Measurements from ENCODE around the gene MPST. TPM values are rescaled to one million over a fixed set of nuclear protein-coding genes. Genes with fewer than 3 reads are reported as not detected.
A peak's percentile ranks its signal among the peaks of the same experiment; 100 is the strongest.

MPST gene
- total and polyA plus RNA-seq, 2 donors from 2014 or later: 44.4 to 167 TPM

DNA sequence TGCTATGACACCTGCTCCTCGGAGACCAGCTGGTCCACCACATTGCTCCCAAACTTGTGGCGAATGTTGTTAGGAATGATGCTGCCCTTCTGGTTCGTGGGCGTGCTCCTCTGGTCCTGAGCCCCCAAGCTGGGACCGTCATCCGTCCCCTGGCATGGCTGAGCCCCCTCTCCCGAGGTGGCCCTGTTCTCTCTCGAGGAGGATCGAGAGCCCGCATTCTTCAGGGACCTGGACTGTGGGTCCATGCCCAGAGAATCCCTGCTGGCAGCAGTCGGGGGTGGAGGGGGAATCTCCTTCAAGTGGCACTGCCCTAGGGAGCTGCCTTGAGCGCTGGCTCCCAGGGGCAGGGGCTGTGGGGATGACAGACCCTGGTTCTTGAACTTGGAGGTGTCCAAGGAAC lies 17.7 kb upstream of the MPST start:
- Histone ChIP-seq H3K27me3 (ENCODE audit: control insufficient read depth, insufficient read depth, low read length) (no peaks in the 10 kb centered on the region), H3K9me3 (ENCODE audit: control insufficient read depth in 2 of 3, insufficient read depth in 1 of 3, low read length in 3 of 3) (no peaks in the 10 kb centered on the region), H3K36me3 (ENCODE audit: control insufficient read depth in 2 of 3, insufficient read depth in 3 of 3, low read length in 3 of 3) (no peaks in the 10 kb centered on the region), H3K9ac (ENCODE audit: low read length in 3 of 3) (no peak overlapping the region), H3K27ac (ENCODE audit: low read depth in 2 of 2, low read length in 2 of 2) (no peak overlapping the region), H3K4me1 (ENCODE audit: control insufficient read depth in 2 of 3, insufficient read depth in 2 of 3, low read depth in 1 of 3, low read length in 3 of 3) (no peaks in the 10 kb centered on the region), H3K4me3 (ENCODE audit: low read length in 3 of 3) (no peak overlapping the region)
- DNase-seq: peak in 1 of 5 donors; percentile 59
- intact Hi-C loops (cut with DNase I): no loop called here
- TF ChIP-seq, protein P1, sequence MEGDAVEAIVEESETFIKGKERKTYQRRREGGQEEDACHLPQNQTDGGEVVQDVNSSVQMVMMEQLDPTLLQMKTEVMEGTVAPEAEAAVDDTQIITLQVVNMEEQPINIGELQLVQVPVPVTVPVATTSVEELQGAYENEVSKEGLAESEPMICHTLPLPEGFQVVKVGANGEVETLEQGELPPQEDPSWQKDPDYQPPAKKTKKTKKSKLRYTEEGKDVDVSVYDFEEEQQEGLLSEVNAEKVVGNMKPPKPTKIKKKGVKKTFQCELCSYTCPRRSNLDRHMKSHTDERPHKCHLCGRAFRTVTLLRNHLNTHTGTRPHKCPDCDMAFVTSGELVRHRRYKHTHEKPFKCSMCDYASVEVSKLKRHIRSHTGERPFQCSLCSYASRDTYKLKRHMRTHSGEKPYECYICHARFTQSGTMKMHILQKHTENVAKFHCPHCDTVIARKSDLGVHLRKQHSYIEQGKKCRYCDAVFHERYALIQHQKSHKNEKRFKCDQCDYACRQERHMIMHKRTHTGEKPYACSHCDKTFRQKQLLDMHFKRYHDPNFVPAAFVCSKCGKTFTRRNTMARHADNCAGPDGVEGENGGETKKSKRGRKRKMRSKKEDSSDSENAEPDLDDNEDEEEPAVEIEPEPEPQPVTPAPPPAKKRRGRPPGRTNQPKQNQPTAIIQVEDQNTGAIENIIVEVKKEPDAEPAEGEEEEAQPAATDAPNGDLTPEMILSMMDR (IDR thresholded peaks at IDR 0.05; ENCODE audit: borderline replicate concordance, extremely low read depth, insufficient read depth): no peak
- FAIRE-seq: no peak

DNA sequence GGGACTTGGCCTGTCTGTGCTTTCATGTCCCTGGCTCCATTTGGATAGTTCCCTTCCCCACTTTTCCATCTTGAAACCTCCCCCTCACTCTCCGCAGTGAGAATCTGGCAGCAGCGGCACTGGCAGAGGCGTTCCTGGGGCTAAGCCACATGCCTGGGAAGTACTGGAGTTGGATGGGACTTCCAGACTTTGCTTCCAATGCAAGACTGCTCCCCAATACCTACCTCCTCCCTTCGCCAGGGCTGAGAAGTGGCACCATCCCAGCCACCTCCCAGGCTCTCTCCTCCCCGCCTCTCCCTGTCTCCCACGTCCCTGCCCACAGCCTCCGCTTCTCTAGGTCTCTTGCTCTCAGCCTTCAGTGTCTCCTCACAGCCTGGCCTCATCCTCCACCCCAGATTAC lies 16.9 kb upstream of the MPST start:
- DNase-seq (no peak), FAIRE-seq (no peak)
- TF ChIP-seq, protein P1 (IDR thresholded peaks at IDR 0.05; ENCODE audit: borderline replicate concordance, extremely low read depth, insufficient read depth): no peak
- H3K4me1 ChIP-seq (ENCODE audit: control insufficient read depth in 2 of 3, insufficient read depth in 2 of 3, low read depth in 1 of 3, low read length in 3 of 3): no peaks in the 10 kb centered on the region
- no peak overlapping the region for H3K9ac ChIP-seq (ENCODE audit: low read length in 3 of 3)
- H3K36me3 ChIP-seq (ENCODE audit: control insufficient read depth in 2 of 3, insufficient read depth in 3 of 3, low read length in 3 of 3): no peaks in the 10 kb centered on the region
- H3K27me3 ChIP-seq (ENCODE audit: control insufficient read depth, insufficient read depth, low read length): no peaks in the 10 kb centered on the region
- H3K9me3 ChIP-seq (ENCODE audit: control insufficient read depth in 2 of 3, insufficient read depth in 1 of 3, low read length in 3 of 3): no peaks in the 10 kb centered on the region
- no peak overlapping the region for H3K4me3 ChIP-seq (ENCODE audit: low read length in 3 of 3)
- H3K27ac ChIP-seq (ENCODE audit: low read depth in 2 of 2, low read length in 2 of 2): no peak overlapping the region
- intact Hi-C loops (cut with DNase I): no loop called here

DNA sequence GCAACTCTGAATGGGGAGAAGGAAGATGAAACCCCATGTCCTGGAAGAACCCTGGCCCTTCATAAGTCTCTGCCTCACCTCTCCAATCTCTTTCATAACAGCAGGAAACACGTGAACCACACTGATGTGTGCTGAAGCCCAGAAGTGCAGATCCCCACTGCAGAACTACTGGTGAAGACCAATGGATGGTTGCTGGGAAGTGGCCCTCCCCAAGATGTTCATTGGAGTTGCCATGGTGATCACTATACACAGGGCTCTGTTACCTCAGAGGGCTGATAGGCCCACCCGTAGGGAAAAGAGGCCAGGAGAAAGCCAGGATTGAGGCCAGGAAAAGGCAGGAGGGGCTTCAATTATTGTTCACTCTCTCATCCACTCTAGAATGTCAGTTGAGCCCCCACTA lies 11.9 kb upstream of the MPST start:
- Histone ChIP-seq H3K4me1 (ENCODE audit: control insufficient read depth in 2 of 3, insufficient read depth in 2 of 3, low read depth in 1 of 3, low read length in 3 of 3) (peaks cover 0 to 7% (median 0%) of the 10 kb centered on the region in 3 donors), H3K27me3 (ENCODE audit: control insufficient read depth, insufficient read depth, low read length) (no peaks in the 10 kb centered on the region), H3K4me3 (ENCODE audit: low read length in 3 of 3) (no peak overlapping the region), H3K27ac (ENCODE audit: low read depth in 2 of 2, low read length in 2 of 2) (no peak overlapping the region), H3K9me3 (ENCODE audit: control insufficient read depth in 2 of 3, insufficient read depth in 1 of 3, low read length in 3 of 3) (no peaks in the 10 kb centered on the region), H3K9ac (ENCODE audit: low read length in 3 of 3) (no peak overlapping the region), H3K36me3 (ENCODE audit: control insufficient read depth in 2 of 3, insufficient read depth in 3 of 3, low read length in 3 of 3) (no peaks in the 10 kb centered on the region)
- intact Hi-C loops (cut with DNase I): no loop called here
- DNase-seq (peak in 1 of 5 donors; percentile 17), FAIRE-seq (no peak)
- TF ChIP-seq, protein P1 (IDR thresholded peaks at IDR 0.05; ENCODE audit: borderline replicate concordance, extremely low read depth, insufficient read depth): no peak

DNA sequence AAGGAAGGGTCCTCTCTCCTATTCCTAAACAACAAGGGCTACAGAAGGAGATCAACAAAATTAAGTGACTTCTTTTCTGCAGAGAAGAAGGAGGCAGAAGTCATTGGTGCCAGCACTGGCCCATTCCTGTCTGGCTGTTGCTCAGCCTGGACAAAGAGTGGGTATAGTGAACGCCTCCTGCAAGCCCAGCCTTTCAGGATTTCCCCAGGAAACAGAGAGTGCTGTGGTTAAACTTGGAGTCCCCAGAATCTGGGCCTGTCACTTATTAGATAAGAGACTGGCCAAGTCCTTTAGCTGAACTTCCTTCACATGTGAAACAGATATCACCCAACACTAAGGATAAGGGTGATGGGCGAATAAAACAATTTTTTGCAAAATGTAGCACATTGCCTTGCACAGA lies 11.2 kb upstream of the MPST start:
- H3K36me3 ChIP-seq (ENCODE audit: control insufficient read depth in 2 of 3, insufficient read depth in 3 of 3, low read length in 3 of 3): no peaks in the 10 kb centered on the region
- TF ChIP-seq, protein P1 (IDR thresholded peaks at IDR 0.05; ENCODE audit: borderline replicate concordance, extremely low read depth, insufficient read depth): no peak
- intact Hi-C loops (cut with DNase I): no loop called here
- H3K9ac ChIP-seq (ENCODE audit: low read length in 3 of 3): no peak overlapping the region
- peaks cover 0 to 7% (median 0%) of the 10 kb centered on the region in 3 donors for H3K4me1 ChIP-seq (ENCODE audit: control insufficient read depth in 2 of 3, insufficient read depth in 2 of 3, low read depth in 1 of 3, low read length in 3 of 3)
- DNase-seq: peak in 1 of 5 donors; percentile 15
- H3K27me3 ChIP-seq (ENCODE audit: control insufficient read depth, insufficient read depth, low read length): no peaks in the 10 kb centered on the region
- H3K9me3 ChIP-seq (ENCODE audit: control insufficient read depth in 2 of 3, insufficient read depth in 1 of 3, low read length in 3 of 3): no peaks in the 10 kb centered on the region
- no peak for FAIRE-seq
- no peak overlapping the region for H3K27ac ChIP-seq (ENCODE audit: low read depth in 2 of 2, low read length in 2 of 2)
- H3K4me3 ChIP-seq (ENCODE audit: low read length in 3 of 3): no peak overlapping the region

All from kidney (tissue), 14 donors.